ENCODE measurements around the gene NIBAN1. TPM values are rescaled to one million over a fixed set of nuclear protein-coding genes. Genes with fewer than 3 reads are reported as not detected.

NIBAN1 gene, protein sequence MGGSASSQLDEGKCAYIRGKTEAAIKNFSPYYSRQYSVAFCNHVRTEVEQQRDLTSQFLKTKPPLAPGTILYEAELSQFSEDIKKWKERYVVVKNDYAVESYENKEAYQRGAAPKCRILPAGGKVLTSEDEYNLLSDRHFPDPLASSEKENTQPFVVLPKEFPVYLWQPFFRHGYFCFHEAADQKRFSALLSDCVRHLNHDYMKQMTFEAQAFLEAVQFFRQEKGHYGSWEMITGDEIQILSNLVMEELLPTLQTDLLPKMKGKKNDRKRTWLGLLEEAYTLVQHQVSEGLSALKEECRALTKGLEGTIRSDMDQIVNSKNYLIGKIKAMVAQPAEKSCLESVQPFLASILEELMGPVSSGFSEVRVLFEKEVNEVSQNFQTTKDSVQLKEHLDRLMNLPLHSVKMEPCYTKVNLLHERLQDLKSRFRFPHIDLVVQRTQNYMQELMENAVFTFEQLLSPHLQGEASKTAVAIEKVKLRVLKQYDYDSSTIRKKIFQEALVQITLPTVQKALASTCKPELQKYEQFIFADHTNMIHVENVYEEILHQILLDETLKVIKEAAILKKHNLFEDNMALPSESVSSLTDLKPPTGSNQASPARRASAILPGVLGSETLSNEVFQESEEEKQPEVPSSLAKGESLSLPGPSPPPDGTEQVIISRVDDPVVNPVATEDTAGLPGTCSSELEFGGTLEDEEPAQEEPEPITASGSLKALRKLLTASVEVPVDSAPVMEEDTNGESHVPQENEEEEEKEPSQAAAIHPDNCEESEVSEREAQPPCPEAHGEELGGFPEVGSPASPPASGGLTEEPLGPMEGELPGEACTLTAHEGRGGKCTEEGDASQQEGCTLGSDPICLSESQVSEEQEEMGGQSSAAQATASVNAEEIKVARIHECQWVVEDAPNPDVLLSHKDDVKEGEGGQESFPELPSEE
- 68.5 and 72.8 TPM in 2 replicates for total RNA-seq

DNA sequence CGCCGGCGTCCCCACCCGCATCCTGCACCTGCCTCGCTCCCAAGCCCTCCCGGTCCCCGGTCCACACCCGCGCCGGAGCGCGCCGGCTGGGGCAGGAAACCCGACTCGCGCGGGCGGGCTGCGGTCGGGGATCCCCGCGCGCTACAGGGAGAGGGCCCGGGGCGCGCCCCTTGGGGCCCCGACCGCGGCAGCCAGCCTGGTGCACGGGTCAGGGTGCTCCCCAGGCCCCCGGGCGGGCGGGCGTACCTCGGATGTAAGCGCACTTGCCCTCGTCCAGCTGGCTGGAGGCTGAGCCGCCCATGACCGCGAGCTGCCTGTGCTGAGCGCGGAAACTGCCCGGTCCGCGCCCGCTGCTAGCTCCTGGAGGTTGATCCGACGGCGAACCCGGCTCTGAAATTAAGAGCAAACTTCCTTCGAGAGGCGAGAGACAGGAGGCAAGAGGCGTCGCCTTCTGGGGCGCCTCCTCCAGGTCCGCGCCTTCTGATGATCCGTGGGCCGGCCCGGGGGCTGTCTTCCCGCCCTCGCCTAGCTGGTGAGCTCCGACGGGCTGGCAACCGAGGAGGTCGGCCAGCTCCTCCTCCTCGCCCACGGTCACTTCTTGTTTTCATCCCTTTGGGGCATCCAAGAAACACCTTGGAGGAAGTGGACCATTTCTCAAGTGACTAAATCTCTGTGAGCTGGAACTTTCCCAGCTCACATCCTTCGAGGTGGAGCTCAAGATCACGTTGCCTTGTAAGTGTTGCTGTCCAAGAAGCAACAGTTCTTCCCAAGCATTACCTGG, at the start of gene NIBAN1:
Gene NIBAN1 (minus strand): TSS at position 453 of the 781 bp plus-strand sequence. CDS start 152 bp downstream, at position 301.
- peak; percentile 50 for DNase-seq (ENCODE audit: low read depth)
- TF ChIP-seq, protein P1, sequence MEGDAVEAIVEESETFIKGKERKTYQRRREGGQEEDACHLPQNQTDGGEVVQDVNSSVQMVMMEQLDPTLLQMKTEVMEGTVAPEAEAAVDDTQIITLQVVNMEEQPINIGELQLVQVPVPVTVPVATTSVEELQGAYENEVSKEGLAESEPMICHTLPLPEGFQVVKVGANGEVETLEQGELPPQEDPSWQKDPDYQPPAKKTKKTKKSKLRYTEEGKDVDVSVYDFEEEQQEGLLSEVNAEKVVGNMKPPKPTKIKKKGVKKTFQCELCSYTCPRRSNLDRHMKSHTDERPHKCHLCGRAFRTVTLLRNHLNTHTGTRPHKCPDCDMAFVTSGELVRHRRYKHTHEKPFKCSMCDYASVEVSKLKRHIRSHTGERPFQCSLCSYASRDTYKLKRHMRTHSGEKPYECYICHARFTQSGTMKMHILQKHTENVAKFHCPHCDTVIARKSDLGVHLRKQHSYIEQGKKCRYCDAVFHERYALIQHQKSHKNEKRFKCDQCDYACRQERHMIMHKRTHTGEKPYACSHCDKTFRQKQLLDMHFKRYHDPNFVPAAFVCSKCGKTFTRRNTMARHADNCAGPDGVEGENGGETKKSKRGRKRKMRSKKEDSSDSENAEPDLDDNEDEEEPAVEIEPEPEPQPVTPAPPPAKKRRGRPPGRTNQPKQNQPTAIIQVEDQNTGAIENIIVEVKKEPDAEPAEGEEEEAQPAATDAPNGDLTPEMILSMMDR (IDR thresholded peaks at IDR 0.05; ENCODE audit: insufficient read depth, low read length, poor library complexity, severe bottlenecking), result no peak
- no peaks in the 10 kb centered on the region for H3K27me3 ChIP-seq (ENCODE audit: control insufficient read depth, insufficient read depth, low read length)
- H3K4me3 ChIP-seq (ENCODE audit: low read depth, low read length), result peak within 1 kb of the TSS; percentile 72
- no peaks in the 10 kb centered on the region for H3K36me3 ChIP-seq (ENCODE audit: control insufficient read depth, insufficient read depth, low read length)

DNA sequence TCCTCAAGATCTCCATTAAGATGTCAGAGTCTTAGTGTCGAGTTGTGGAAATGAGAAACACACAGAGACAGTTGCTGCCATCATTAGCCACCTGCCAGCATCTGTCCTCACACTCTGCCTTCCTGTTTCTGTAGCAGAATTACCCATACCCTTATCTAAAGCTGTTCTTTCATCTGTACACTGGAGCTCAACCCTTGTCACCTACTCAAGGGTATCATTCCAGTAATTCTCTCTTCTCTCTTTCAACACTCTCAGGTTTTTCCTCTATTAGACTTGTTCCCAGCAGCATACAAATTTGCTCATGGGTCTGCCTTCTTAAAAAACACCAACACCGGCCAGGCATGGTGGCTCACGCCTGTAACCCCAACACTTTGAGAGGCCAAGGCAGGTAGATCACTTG, 43.7 kb upstream of the NIBAN1 start:
- TF ChIP-seq, protein P1 (IDR thresholded peaks at IDR 0.05; ENCODE audit: insufficient read depth, low read length, poor library complexity, severe bottlenecking), result no peak
- Histone ChIP-seq H3K27me3 (ENCODE audit: control insufficient read depth, insufficient read depth, low read length) (no peaks in the 10 kb centered on the region), H3K36me3 (ENCODE audit: control insufficient read depth, insufficient read depth, low read length) (no peaks in the 10 kb centered on the region), H3K4me3 (ENCODE audit: low read depth, low read length) (no peak overlapping the region)
- no peak for DNase-seq (ENCODE audit: low read depth)

DNA sequence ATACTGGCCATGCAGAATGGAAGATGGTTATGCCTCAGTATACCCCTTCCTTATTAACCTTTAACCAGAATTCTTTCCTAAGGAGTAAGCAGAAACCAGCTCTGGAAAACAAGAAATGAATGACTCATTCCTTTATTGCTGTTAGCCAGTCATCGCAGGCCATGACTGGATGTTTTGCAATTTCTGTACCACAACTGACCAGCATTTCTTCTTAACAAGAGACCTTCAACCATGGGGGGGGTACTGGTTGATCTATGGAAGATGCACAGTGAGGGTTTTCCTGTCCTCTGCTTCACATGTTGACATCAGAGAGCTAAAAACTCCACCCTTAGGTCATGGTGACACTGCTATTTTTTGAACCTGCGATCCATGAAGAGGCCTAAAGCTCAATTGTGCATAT, 43.0 kb upstream of the NIBAN1 start:
- no peaks in the 10 kb centered on the region for H3K27me3 ChIP-seq (ENCODE audit: control insufficient read depth, insufficient read depth, low read length)
- peak; percentile 92 for DNase-seq (ENCODE audit: low read depth)
- H3K36me3 ChIP-seq (ENCODE audit: control insufficient read depth, insufficient read depth, low read length), result no peaks in the 10 kb centered on the region
- H3K4me3 ChIP-seq (ENCODE audit: low read depth, low read length), result no peak overlapping the region
- TF ChIP-seq, protein P1 (IDR thresholded peaks at IDR 0.05; ENCODE audit: insufficient read depth, low read length, poor library complexity, severe bottlenecking), result no peak

DNA sequence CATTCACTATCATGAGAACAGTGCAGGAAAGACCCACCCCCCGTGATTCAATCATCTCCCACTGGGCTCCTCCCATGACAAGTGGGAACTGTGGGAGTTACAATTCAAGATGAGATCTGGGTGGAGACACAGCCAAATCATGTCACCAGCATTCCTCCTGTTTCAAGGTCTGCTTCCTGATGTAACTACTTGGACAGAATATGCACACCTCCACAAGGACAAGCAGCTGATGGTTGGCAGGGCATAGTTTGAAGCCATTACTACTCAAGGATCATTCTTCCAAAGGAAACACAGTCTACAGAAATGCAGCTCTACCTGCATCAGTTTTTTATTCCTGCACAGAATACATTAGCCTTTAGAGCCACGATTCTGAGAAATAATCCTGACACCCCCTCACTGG, 42.6 kb upstream of the NIBAN1 start:
- DNase-seq (ENCODE audit: low read depth), result no peak
- H3K4me3 ChIP-seq (ENCODE audit: low read depth, low read length), result no peak overlapping the region

DNA sequence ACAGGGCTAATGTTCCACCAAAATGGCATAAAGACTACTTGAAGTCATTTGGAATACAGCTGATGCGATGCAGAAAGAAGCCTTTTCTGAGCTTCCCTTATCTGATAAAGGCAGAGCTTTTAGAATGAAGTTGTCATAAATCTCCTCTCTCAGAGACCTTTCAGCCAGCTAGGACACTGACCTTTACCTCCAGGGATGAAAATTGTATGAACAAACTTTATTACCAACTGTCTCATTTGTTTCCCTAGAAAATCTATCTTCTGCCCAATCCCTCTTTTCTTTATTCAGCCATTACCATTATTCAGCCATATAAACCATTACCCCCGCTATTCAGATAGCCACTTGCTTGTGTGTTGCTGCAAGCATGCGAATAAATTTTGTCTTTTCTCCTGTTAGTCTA, 41.3 kb upstream of the NIBAN1 start:
- no peak overlapping the region for H3K4me3 ChIP-seq (ENCODE audit: low read depth, low read length)
- TF ChIP-seq, protein P1 (IDR thresholded peaks at IDR 0.05; ENCODE audit: insufficient read depth, low read length, poor library complexity, severe bottlenecking), result no peak

More for the DNA sequence above, 42.6 kb upstream of the NIBAN1 start:
- Histone ChIP-seq H3K27me3 (ENCODE audit: control insufficient read depth, insufficient read depth, low read length) (no peaks in the 10 kb centered on the region), H3K36me3 (ENCODE audit: control insufficient read depth, insufficient read depth, low read length) (no peaks in the 10 kb centered on the region)
- TF ChIP-seq, protein P1 (IDR thresholded peaks at IDR 0.05; ENCODE audit: insufficient read depth, low read length, poor library complexity, severe bottlenecking), result no peak

More for the DNA sequence above, 41.3 kb upstream of the NIBAN1 start:
- H3K36me3 ChIP-seq (ENCODE audit: control insufficient read depth, insufficient read depth, low read length), result no peaks in the 10 kb centered on the region
- no peaks in the 10 kb centered on the region for H3K27me3 ChIP-seq (ENCODE audit: control insufficient read depth, insufficient read depth, low read length)
- DNase-seq (ENCODE audit: low read depth), result no peak
